Caco-2 (cell line): ENCODE data around the gene SLA2. TPM values are rescaled to one million over a fixed set of nuclear protein-coding genes. Genes with fewer than 3 reads are reported as not detected.

Experiments used
- BruUV-seq: library from RNA; stranded (reverse); fragments of 400-500 nt; replicated peaks from 2 replicates; lab custom pipeline; 2021; lab: Mats Ljungman, UMichigan
- CTCF ChIA-PET: fragments of 300-600 bp; sonication (Branson Sonifier 250); formaldehyde crosslinking; loops from one replicate; lab custom pipeline; 2022; ENCODE audit warnings: antibody characterized with exemption; lab: Charles Lee
- POLR2A ChIA-PET: fragments of 300-600 bp; sonication (Branson Sonifier 250); formaldehyde crosslinking; loops from one replicate; lab custom pipeline; 2022; ENCODE audit warnings: antibody characterized with exemption; lab: Charles Lee
- DNase-seq, 2 experiments: peaks; one replicate each; pipeline versions ENCODE4 v3.0.0 to v3.0.0-alpha.2; 2020 to 2022
- H3K27me3 ChIP-seq: replicated peaks from 2 replicates; pipeline ENCODE4 v1.6.0; 2011; ENCODE audit warnings: low read length; ENCODE audit not compliant: control insufficient read depth, insufficient read depth
- H3K36me3 ChIP-seq: 2 replicates; pipeline ENCODE4 v1.5.1; 2011; ENCODE audit warnings: low read length; ENCODE audit not compliant: control insufficient read depth, insufficient read depth
- H3K4me1 ChIP-seq: fragments of 250-450 bp; sonication (Bioruptor Pico); 2 replicates; pipeline ENCODE4 v1.5.1; 2020; ENCODE audit warnings: mild to moderate bottlenecking
- H3K4me3 ChIP-seq: 2 replicates; pipeline ENCODE4 v1.5.1; 2011; ENCODE audit warnings: low read depth, mild to moderate bottlenecking, control low read depth, low read length
- H3K9me3 ChIP-seq: fragments of 250-450 bp; sonication (Bioruptor Pico); 2 replicates; pipeline ENCODE4 v1.5.1; 2020; ENCODE audit warnings: mild to moderate bottlenecking, moderate library complexity
- H3K27ac Mint-ChIP-seq: one replicate; pipeline ENCODE4 v1.8.0; 2022; ENCODE audit warnings: mixed read lengths; ENCODE audit not compliant: unreplicated experiment
- H3K27me3 Mint-ChIP-seq: one replicate; pipeline ENCODE4 v1.8.0; 2022; ENCODE audit warnings: mixed read lengths; ENCODE audit not compliant: insufficient read depth, unreplicated experiment
- H3K36me3 Mint-ChIP-seq: one replicate; pipeline ENCODE4 v1.8.0; 2022; ENCODE audit warnings: mild to moderate bottlenecking, mixed read lengths; ENCODE audit not compliant: insufficient read depth, unreplicated experiment
- H3K4me1 Mint-ChIP-seq: one replicate; pipeline ENCODE4 v1.8.0; 2022; ENCODE audit warnings: low read depth, mixed read lengths; ENCODE audit not compliant: unreplicated experiment
- H3K4me3 Mint-ChIP-seq: one replicate; pipeline ENCODE4 v1.8.0; 2022; ENCODE audit warnings: mild to moderate bottlenecking, moderate library complexity, mixed read lengths; ENCODE audit not compliant: unreplicated experiment
- H3K9me3 Mint-ChIP-seq: one replicate; pipeline ENCODE4 v1.8.0; 2022; ENCODE audit warnings: mixed read lengths; ENCODE audit not compliant: unreplicated experiment
- CTCF ChIP-seq, 2 experiments: fragments of 200-600 bp in 1 of 2; IDR thresholded peaks; 1 replicate in 1 of 2; 2 replicates in 1 of 2; pipeline versions ENCODE4 v1.5.1 to v1.8.0; 2011 to 2022; ENCODE audit warnings: antibody characterized with exemption in 1 of 2, control low read depth in 1 of 2, inconsistent platforms in 1 of 2, low read depth in 1 of 2, low read length in 1 of 2, mild to moderate bottlenecking in 1 of 2, moderate library complexity in 1 of 2; ENCODE audit not compliant: insufficient read depth in 1 of 2, severe bottlenecking in 1 of 2, unreplicated experiment in 1 of 2
- intact Hi-C: fragments of 100-400 bp; cut with micrococcal nuclease; formaldehyde crosslinking; loops from one replicate; pipeline ENCODE4 v1.10.0; 2022; ENCODE audit not compliant: unreplicated experiment
- total RNA-seq: library from RNA; stranded (reverse); gene quantifications from 2 replicates; pipeline ENCODE4 v1.2.3, GENCODE V29; 2022

Gene SLA2
- total RNA-seq, 1 experiment from 2014 or later: 0.20 TPM

GRCh38 chr20:36604952-36605398 lies 41.0 kb downstream of the SLA2 start:
- no peaks in the 10 kb centered on the region for H3K9me3 ChIP-seq
- peaks cover 17% of the 10 kb centered on the region for H3K4me1 Mint-ChIP-seq
- peak overlapping the region; percentile 89 for H3K27ac Mint-ChIP-seq
- H3K4me3 ChIP-seq: peak overlapping the region; percentile 35
- TSS peak; percentile 87 for BruUV-seq
- no peaks in the 10 kb centered on the region for H3K27me3 Mint-ChIP-seq
- H3K4me1 ChIP-seq: peaks cover 19% of the 10 kb centered on the region
- no peak for TF ChIP-seq CTCF (IDR thresholded peaks at IDR 0.05; ENCODE audit: insufficient read depth in 1 of 2, low read depth in 1 of 2, low read length in 1 of 2, severe bottlenecking in 1 of 2, unreplicated experiment in 1 of 2)
- H3K27me3 ChIP-seq: no peaks in the 10 kb centered on the region
- peaks cover 5% of the 10 kb centered on the region for H3K36me3 ChIP-seq
- peak overlapping the region; percentile 91 for H3K4me3 Mint-ChIP-seq
- peaks cover 54% of the 10 kb centered on the region for H3K36me3 Mint-ChIP-seq
- intact Hi-C loops: loop anchor here (1.0 to 2.0 kb wide), 4 partner anchors 30 to 150 kb away; no protein-coding TSS in a partner anchor
- no peaks in the 10 kb centered on the region for H3K9me3 Mint-ChIP-seq
- ChIA-PET POLR2A (interaction anchor here (0.6 to 2.7 kb wide), 12 partner anchors 10 to 259 kb away, joined by 3 to 27 read pairs (median 6); partner anchors contain the start of genes DSN1 and TGIF2), CTCF (interaction anchor here (0.5 to 3.5 kb wide), 30 partner anchors 8 to 1843 kb away, joined by 3 to 31 read pairs (median 6); partner anchors contain the start of genes DSN1, MYL9, NDRG3 and SCAND1)
- DNase-seq: no peak

GRCh38 chr20:36601540-36601939 lies 44.5 kb downstream of the SLA2 start:
- H3K27ac Mint-ChIP-seq: no peak overlapping the region
- H3K36me3 ChIP-seq: no peaks in the 10 kb centered on the region
- CTCF ChIA-PET: interaction anchor here (0.9 kb wide), 1 partner anchor 9 kb away, joined by 3 read pairs; no protein-coding TSS in a partner anchor
- no peaks in the 10 kb centered on the region for H3K9me3 ChIP-seq
- H3K4me3 Mint-ChIP-seq: no peak overlapping the region
- no TSS peak for BruUV-seq
- intact Hi-C loops: no loop called here
- no peaks in the 10 kb centered on the region for H3K9me3 Mint-ChIP-seq
- POLR2A ChIA-PET: no interaction called here
- no peak for TF ChIP-seq CTCF (IDR thresholded peaks at IDR 0.05; ENCODE audit: insufficient read depth in 1 of 2, low read depth in 1 of 2, low read length in 1 of 2, severe bottlenecking in 1 of 2, unreplicated experiment in 1 of 2)
- no peak overlapping the region for H3K4me3 ChIP-seq
- no peaks in the 10 kb centered on the region for H3K27me3 ChIP-seq
- DNase-seq: no peak
- H3K4me1 ChIP-seq: peaks cover 5% of the 10 kb centered on the region
- no peaks in the 10 kb centered on the region for H3K27me3 Mint-ChIP-seq
- peaks cover 1% of the 10 kb centered on the region for H3K4me1 Mint-ChIP-seq
- H3K36me3 Mint-ChIP-seq: peaks cover 21% of the 10 kb centered on the region

GRCh38 chr20:36599912-36600345 lies 46.1 kb downstream of the SLA2 start:
- peaks cover 2% of the 10 kb centered on the region for H3K4me1 ChIP-seq
- no peaks in the 10 kb centered on the region for H3K9me3 ChIP-seq
- no peak for TF ChIP-seq CTCF (IDR thresholded peaks at IDR 0.05; ENCODE audit: insufficient read depth in 1 of 2, low read depth in 1 of 2, low read length in 1 of 2, severe bottlenecking in 1 of 2, unreplicated experiment in 1 of 2)
- POLR2A ChIA-PET: no interaction called here
- Mint-ChIP-seq H3K36me3 (peaks cover 5% of the 10 kb centered on the region), H3K4me1 (no peaks in the 10 kb centered on the region), H3K4me3 (no peak overlapping the region), H3K9me3 (no peaks in the 10 kb centered on the region), H3K27me3 (no peaks in the 10 kb centered on the region), H3K27ac (no peak overlapping the region)
- no TSS peak for BruUV-seq
- no peak overlapping the region for H3K4me3 ChIP-seq
- H3K36me3 ChIP-seq: no peaks in the 10 kb centered on the region
- no peaks in the 10 kb centered on the region for H3K27me3 ChIP-seq
- DNase-seq: no peak
- CTCF ChIA-PET: interaction anchor here (0.7 to 1.0 kb wide), 2 partner anchors 11 to 145 kb away, joined by 3 to 4 read pairs; no protein-coding TSS in a partner anchor
- intact Hi-C loops: no loop called here
